Lower leg skin (tissue), 3 donors: ENCODE results near the gene RAP1GAP2.

Experiments used
- POLR2A ChIP-seq, 2 donors: fragments of 450-650 bp; IDR thresholded peaks; one replicate each; pipeline ENCODE4 v1.6.1; 2016 to 2017; ENCODE audit warnings: antibody characterized with exemption in 2 of 2, mild to moderate bottlenecking in 1 of 2, moderate library complexity in 1 of 2
- TF ChIP-seq, protein P1 (sequence below), 3 donors: fragments of 450-650 bp; IDR thresholded peaks; one replicate each; pipeline ENCODE4 v1.5.1; 2016; ENCODE audit warnings: antibody characterized with exemption in 3 of 3, mild to moderate bottlenecking in 3 of 3, moderate library complexity in 2 of 3

DNA sequence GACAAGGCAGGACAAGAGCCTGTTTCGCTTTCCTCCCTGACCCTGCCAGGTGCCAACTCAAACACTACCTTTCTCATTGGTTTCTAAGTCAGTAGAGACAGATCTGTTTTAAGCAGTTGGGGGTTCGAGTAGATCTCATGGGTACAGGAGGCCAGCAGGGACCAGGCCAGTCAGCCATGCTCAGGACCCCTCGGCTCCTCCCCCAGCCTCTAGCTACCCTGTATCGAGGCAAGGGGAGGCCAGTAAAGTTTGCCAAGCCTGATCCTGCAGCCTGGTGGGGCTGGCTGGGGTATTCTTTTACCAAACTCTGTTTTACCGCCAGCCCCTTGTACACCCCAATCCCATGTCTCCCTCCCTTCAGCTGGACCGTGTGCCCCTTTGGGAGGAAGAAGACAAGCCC, 240.6 kb downstream of the RAP1GAP2 start:
- TF ChIP-seq, protein P1, sequence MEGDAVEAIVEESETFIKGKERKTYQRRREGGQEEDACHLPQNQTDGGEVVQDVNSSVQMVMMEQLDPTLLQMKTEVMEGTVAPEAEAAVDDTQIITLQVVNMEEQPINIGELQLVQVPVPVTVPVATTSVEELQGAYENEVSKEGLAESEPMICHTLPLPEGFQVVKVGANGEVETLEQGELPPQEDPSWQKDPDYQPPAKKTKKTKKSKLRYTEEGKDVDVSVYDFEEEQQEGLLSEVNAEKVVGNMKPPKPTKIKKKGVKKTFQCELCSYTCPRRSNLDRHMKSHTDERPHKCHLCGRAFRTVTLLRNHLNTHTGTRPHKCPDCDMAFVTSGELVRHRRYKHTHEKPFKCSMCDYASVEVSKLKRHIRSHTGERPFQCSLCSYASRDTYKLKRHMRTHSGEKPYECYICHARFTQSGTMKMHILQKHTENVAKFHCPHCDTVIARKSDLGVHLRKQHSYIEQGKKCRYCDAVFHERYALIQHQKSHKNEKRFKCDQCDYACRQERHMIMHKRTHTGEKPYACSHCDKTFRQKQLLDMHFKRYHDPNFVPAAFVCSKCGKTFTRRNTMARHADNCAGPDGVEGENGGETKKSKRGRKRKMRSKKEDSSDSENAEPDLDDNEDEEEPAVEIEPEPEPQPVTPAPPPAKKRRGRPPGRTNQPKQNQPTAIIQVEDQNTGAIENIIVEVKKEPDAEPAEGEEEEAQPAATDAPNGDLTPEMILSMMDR (IDR thresholded peaks at IDR 0.05), result no peak
- TF ChIP-seq POLR2A (IDR thresholded peaks at IDR 0.05), result no peak
